ENCODE measurements around the gene XPNPEP2. TPM values are rescaled to one million over a fixed set of nuclear protein-coding genes. Genes with fewer than 3 reads are reported as not detected.
A peak's percentile ranks its signal among the peaks of the same experiment; 100 is the strongest.

Gene XPNPEP2
- polyA plus RNA-seq (ENCODE audit: insufficient read length in 4 of 4), result 10 to 100 TPM; 14.6 to 52.9 (median 44.8) TPM

DNA sequence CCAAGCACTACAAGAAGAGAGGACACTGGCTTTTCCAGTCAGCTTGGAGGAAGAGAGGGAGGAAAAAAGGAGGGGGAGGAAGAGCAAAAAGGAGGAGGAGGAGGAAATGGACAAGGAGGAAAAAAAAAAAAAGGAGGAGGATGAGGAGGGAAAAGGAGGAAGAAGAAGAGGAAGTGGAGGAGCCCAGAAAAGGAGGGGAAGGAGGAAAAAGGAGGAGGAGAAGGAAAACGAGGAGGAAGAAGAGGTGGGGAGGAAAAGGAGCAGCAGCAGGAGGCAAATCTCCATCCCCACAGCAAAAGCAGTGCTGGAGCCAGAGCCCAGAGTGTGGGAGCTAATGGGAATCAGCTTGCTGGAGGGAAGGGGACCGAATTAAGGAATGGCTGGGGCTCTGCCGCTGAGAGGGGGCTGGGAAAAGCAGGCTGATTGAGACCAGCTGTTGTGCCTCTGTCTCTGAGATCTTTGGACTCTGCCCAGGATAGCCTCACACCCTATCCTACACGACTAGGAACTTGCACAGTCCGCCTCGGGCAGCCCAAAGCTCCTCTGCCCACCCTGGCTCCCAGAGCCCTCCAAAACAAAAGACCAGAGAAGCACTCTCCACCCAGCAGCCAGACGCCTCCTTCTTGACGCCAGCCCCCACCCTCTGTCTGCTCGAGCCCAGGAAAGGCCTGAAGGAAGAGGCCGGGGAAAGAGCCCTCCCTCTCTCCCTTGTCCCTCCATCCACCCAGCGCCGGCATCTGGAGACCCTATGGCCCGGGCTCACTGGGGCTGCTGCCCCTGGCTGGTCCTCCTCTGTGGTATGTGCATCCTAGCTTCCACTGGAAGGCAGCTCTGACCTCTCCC is at the start of gene XPNPEP2:
XPNPEP2 (plus strand) TSS at position 514 of the 843 bp plus-strand sequence; CDS start at position 749, 235 bp downstream.
- DNase-seq (ENCODE audit: low read depth in 4 of 4, low spot score in 3 of 4), result peak in 1 of 4 donors; percentile 41

DNA sequence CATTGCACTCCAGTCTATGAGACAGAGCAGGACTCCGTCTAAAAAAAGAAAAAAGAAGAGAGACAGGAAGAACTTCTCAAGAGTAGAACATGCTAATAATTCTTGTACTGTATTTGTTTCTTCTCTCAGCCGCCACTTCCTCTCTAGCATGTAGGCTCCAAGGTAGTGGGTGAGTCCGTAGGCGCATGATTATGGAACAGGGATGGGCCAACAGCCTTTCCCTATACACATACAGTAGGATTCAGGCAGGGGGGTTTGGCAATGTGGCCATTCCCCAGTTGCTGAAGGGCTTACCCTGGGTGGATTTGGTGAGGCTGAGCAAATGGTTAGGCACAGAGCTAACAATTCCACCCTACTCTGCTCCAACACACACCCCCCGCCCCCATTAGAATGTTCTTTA is 49.0 kb upstream of the XPNPEP2 start:
- DNase-seq (ENCODE audit: low read depth in 4 of 4, low spot score in 3 of 4), result no peak

DNA sequence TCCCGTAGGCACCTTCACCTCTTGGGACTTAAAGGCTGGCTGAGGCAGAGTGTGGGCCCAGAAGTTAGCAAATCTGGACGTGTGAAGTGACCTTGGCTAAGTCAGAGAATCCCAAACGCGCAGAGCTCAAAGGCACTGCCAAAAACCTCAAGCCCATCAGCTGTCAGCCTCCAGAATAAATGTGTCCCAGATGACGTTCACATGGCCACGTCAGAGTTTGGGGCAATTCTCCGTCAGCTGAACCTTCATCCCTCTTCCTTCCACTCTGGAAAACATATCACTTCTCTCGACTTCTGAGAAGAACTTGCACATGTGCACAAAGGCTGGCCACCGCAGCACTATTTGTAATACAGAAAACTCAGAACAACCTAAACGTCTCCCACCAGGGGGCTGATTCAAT is 48.3 kb upstream of the XPNPEP2 start:
- DNase-seq (ENCODE audit: low read depth in 4 of 4, low spot score in 3 of 4), result no peak

- DNase-seq (ENCODE audit: low read depth in 4 of 4, low spot score in 3 of 4), result no peak
Observed at GRCh38 chrX:129693354-129693753, 45.4 kb upstream of the XPNPEP2 start.

- no peak for DNase-seq (ENCODE audit: low read depth in 4 of 4, low spot score in 3 of 4)
Observed at GRCh38 chrX:129694805-129695204, 44.0 kb upstream of the XPNPEP2 start.

DNA sequence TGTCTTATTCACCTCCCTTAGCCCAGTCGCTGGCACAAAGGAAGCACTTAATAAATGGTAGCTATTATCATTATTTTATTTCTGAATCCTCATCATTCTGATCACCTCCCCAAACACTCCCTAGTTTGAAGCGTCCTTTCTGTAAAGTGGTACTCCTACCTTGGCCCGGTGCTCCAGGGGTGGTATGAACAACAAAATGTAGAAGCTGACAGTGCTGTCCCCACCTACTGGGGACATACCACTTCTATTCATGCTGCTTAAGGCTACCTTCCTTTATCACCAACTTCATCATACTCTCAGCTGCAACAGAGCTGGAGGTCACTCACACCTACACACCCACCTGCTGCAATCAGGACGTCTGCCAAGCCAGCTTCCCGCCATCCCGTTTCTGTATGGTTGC is 43.2 kb upstream of the XPNPEP2 start:
- no peak for DNase-seq (ENCODE audit: low read depth in 4 of 4, low spot score in 3 of 4)

DNA sequence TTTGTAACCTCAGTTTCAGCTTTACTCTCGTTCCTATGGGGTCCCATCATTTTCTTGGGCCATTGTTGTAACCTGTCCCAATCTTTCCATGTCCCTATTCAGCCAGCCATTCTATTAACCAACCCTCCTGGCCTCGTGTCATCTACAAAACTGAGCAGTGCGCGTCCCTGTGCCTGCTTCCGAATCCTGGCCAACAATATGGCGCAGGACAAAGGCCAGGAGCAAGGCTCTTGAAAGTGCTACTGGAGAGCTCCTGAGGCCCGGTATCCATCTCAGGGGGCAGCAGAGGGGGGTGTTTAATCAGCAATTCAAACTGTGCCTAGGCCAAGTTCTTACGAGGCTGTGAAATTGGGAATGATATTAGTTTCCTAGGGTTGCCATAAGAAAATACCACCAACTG is 42.8 kb upstream of the XPNPEP2 start:
- DNase-seq (ENCODE audit: low read depth in 4 of 4, low spot score in 3 of 4), result no peak

DNA sequence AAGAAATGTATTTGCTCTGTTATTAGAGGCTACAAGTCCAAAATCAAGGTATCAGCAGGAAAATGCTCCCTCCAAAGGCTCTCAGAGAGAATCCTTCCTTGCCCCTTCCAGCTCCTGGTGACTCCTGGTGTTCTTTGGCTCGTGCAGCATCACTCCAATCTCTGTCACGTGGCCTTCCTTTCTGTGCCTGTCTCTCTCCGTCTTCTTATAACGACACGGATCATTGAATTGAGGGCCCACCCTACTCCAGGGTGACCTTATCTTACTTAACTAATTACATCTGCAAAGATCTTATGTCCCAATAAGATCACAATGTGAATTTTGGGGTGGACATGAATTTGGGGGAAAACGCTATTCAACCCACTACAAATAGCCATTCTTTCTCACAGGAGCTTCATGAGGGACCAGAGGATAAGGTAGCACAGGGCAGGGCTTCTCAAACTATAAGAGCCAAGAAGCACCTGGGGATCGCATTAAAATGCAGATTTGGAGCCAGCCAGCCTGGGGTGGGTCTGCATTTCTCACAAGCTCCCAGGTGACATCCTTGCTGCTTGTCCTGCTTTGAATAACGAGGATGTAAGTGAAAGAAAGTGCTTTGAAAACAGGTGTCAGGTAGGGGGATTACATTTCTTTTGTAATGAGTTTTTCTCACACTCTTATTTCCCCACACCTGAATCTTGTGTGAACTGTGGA is 42.2 kb upstream of the XPNPEP2 start:
- no peak for DNase-seq (ENCODE audit: low read depth in 4 of 4, low spot score in 3 of 4)

GRCh38 chrX:129697204-129697829 is 41.5 kb upstream of the XPNPEP2 start:
- no peak for DNase-seq (ENCODE audit: low read depth in 4 of 4, low spot score in 3 of 4)

GRCh38 chrX:129698150-129698549 is 40.6 kb upstream of the XPNPEP2 start:
- no peak for DNase-seq (ENCODE audit: low read depth in 4 of 4, low spot score in 3 of 4)

GRCh38 chrX:129700536-129700935 is 38.2 kb upstream of the XPNPEP2 start:
- DNase-seq (ENCODE audit: low read depth in 4 of 4, low spot score in 3 of 4), result no peak

DNA sequence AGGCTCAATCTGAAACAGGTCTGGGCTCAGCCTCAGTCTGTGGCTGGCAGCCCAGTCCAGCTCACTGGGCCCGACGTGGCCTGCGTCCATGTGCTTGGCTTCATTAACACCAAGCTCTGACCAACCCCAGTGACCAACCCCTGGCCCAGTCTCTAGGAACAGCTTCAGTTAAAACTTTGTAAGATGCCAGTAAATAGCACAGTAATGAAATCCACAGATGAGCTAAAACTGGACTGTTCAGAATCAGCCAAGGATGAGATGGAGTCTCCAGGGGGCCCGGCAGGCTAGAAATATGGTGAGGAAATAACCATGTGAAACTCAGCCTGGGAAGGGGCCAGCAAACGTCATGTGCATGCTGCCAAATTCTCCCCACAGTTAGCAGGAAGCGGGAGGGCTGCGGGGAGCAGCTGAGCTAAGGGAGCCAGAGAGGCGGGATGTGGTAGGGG is 37.1 kb upstream of the XPNPEP2 start:
- DNase-seq (ENCODE audit: low read depth in 4 of 4, low spot score in 3 of 4), result no peak

GRCh38 chrX:129704491-129704890 is 34.3 kb upstream of the XPNPEP2 start:
- DNase-seq (ENCODE audit: low read depth in 4 of 4, low spot score in 3 of 4), result no peak

- no peak for DNase-seq (ENCODE audit: low read depth in 4 of 4, low spot score in 3 of 4)
Observed at GRCh38 chrX:129705377-129705925, 33.3 kb upstream of the XPNPEP2 start.

DNA sequence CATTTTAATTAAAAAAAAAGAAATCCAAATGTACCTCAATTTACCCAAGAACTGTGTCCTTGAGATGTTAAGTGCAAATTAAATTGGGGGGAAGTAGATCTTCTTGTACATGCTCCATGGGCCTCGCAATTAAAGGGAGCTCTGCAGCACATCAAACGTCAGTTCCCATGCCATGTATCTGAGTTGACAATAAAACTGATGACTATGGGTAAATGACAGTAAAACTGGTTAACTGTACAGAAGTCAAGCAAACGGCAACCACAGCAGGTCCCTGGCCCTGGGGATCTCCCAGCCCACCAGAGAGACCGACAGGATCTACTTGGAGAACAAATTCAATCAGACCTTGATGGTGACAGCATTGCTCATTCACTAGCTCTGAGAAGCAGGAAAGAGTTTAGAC is 32.8 kb upstream of the XPNPEP2 start:
- no peak for DNase-seq (ENCODE audit: low read depth in 4 of 4, low spot score in 3 of 4)

DNA sequence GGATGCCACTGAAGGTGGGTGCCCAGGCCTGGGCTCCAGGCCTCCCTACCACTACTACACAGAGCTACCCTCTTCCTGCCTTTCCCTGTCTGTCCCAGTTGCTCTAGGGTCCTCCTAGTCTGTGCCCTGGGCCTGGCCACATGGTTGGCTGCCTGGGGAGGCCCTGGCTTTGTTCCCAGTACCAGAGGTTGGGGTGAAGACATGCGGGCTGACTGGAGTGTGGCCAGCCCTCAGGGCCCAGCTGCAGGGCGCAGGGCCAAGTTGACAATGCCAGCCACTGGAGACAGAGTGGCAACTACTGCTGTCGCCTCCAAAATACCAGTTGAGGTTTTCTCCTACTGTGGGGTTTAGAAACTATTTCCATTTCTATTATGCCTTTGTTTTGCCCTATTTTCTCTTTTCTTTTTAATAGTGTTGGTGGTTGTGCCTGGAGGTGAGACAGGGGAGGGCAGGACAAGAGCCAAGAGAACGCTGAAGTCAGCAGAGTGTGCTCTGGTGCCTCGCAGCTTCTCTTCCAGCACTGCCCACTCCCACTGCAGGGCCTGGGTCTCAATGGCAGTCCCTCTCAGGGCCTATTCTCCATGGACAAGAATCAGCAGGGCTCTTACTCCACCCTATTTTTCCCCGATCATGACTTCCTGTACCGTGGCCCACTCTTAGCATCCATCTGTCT is 32.2 kb upstream of the XPNPEP2 start:
- no peak for DNase-seq (ENCODE audit: low read depth in 4 of 4, low spot score in 3 of 4)

GRCh38 chrX:129714581-129714980 is 24.2 kb upstream of the XPNPEP2 start:
- no peak for DNase-seq (ENCODE audit: low read depth in 4 of 4, low spot score in 3 of 4)

DNA sequence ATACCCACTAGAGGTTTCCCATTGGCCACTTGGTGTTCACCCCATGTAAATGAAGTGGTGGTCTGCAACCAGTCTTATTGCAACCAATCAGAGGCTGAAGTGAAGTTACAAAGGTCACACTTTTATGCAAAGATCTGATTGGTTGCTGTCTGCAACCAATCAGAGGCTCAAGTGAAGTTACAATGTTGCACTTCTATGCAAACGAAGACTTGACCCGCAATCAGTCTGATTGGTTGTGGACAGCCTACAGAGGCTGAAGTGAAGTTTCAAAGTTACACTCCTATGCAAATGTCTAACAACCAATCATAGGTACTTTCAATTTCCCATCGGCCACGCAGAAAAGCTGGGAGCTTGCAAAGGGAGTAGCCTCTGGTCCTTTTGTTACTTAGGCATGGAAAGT is 22.3 kb upstream of the XPNPEP2 start:
- no peak for DNase-seq (ENCODE audit: low read depth in 4 of 4, low spot score in 3 of 4)

DNA sequence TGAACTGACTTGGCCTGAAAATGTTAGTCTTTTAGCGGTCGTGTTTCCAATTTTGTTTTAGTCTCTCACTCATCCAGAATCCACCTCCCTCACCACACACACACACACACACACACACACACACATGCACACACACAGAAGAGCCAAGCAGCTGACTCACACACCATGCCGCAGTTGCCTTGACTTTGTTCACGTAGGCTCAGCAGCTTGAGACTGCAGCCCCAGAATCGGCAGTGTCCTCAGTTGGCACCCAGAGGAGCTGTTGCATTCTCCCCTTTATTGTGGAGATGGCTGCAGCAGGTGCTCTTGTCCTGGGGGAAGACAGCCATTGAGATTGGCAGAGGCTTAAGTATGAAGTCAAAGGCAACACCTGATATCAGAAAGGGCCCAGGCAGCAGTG is 20.9 kb upstream of the XPNPEP2 start:
- no peak for DNase-seq (ENCODE audit: low read depth in 4 of 4, low spot score in 3 of 4)

GRCh38 chrX:129718676-129719075 is 20.1 kb upstream of the XPNPEP2 start:
- DNase-seq (ENCODE audit: low read depth in 4 of 4, low spot score in 3 of 4), result no peak

- no peak for DNase-seq (ENCODE audit: low read depth in 4 of 4, low spot score in 3 of 4)
Observed at GRCh38 chrX:129719268-129719667, 19.5 kb upstream of the XPNPEP2 start.

Data from left renal pelvis (tissue), 4 donors.